ENCODE measurements around the gene EHMT1.

EHMT1 gene

DNA sequence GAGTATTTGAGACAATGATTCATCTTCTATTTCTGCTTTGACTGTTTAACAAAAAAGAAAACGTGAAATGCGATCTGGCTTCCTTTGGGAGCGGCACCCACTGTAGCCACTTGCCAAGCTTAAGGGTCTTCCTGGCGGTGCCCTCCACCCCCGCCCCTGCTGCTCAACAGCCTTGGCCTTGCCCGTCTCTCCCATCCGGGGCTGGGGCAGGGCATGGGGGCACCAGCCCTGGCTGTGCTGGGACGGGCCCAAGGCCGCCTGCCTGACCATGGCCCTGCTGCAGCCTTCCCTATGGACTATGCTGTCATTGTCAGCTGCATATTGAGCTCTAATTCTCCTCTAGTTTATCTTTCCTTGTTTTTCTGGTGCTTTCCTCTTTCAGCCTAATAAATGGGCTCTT, 143.0 kb downstream of the EHMT1 start:
- Histone ChIP-seq H3F3A (ENCODE audit: insufficient read depth) (no peaks in the 10 kb centered on the region), H3K9ac (ENCODE audit: low read length) (no peak overlapping the region), H4K20me1 (ENCODE audit: low read depth, low read length) (no peaks in the 10 kb centered on the region), H3K9me2 (replicated peaks; ENCODE audit: insufficient read depth, low read length) (no peaks in the 10 kb centered on the region), H2AFZ (ENCODE audit: low read depth, low read length, severe bottlenecking) (no peak overlapping the region), H3K27ac (ENCODE audit: low read depth, low read length) (no peak overlapping the region), H3K4me3 (ENCODE audit: insufficient read depth, low read length, poor library complexity, severe bottlenecking) (no peak overlapping the region), H3K4me2 (ENCODE audit: low read depth, low read length, poor library complexity, severe bottlenecking) (no peak overlapping the region), H3K9me3 (ENCODE audit: insufficient read depth, low read length) (no peaks in the 10 kb centered on the region), H3K27me3 (ENCODE audit: low read length) (no peaks in the 10 kb centered on the region), H3K79me2 (ENCODE audit: insufficient read depth, low read length) (no peaks in the 10 kb centered on the region), H3K36me3 (ENCODE audit: low read length) (peaks cover 14% of the 10 kb centered on the region; the same call in 1 of the 2 replicates)
- TF ChIP-seq, protein P1, sequence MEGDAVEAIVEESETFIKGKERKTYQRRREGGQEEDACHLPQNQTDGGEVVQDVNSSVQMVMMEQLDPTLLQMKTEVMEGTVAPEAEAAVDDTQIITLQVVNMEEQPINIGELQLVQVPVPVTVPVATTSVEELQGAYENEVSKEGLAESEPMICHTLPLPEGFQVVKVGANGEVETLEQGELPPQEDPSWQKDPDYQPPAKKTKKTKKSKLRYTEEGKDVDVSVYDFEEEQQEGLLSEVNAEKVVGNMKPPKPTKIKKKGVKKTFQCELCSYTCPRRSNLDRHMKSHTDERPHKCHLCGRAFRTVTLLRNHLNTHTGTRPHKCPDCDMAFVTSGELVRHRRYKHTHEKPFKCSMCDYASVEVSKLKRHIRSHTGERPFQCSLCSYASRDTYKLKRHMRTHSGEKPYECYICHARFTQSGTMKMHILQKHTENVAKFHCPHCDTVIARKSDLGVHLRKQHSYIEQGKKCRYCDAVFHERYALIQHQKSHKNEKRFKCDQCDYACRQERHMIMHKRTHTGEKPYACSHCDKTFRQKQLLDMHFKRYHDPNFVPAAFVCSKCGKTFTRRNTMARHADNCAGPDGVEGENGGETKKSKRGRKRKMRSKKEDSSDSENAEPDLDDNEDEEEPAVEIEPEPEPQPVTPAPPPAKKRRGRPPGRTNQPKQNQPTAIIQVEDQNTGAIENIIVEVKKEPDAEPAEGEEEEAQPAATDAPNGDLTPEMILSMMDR (IDR thresholded peaks at IDR 0.05; ENCODE audit: insufficient read depth, low read length, poor library complexity, severe bottlenecking): no peak
- TF ChIP-seq EZH2phosphoT487 (conservative IDR thresholded peaks at IDR 0.05; ENCODE audit: low read length): no peak

DNA sequence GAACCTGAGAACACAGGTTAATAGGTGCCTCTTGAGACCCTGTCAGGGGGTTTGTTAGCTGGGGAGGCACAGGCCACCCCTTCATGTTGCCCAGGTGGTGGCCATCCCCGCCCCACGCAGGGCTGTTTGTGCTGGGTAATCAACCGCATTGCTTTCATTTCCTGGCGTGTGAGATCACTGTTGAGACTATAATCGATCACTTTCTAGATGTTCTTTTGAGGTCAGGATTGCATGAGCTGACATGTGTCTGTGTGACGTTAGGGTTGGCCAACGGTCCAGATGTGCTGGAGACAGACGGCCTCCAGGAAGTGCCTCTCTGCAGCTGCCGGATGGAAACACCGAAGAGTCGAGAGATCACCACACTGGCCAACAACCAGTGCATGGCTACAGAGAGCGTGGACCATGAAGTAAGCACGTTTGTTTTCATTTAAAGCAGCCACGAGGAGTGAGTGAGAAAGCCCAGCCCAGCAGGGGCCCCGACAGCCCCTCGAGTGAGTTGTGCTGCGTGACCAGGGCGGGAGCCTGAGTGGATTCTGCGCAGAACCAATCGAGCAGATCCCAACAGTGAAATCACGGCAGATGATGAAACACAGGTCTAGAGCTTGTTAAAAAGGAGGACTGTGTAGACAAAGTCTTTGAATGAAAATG, 143.7 kb downstream of the EHMT1 start:
- H3K36me3 ChIP-seq (ENCODE audit: low read length): peaks cover 10% of the 10 kb centered on the region; the same call in 1 of the 2 replicates
- no peak overlapping the region for H3K27ac ChIP-seq (ENCODE audit: low read depth, low read length)
- no peak overlapping the region for H3K4me3 ChIP-seq (ENCODE audit: insufficient read depth, low read length, poor library complexity, severe bottlenecking)

DNA sequence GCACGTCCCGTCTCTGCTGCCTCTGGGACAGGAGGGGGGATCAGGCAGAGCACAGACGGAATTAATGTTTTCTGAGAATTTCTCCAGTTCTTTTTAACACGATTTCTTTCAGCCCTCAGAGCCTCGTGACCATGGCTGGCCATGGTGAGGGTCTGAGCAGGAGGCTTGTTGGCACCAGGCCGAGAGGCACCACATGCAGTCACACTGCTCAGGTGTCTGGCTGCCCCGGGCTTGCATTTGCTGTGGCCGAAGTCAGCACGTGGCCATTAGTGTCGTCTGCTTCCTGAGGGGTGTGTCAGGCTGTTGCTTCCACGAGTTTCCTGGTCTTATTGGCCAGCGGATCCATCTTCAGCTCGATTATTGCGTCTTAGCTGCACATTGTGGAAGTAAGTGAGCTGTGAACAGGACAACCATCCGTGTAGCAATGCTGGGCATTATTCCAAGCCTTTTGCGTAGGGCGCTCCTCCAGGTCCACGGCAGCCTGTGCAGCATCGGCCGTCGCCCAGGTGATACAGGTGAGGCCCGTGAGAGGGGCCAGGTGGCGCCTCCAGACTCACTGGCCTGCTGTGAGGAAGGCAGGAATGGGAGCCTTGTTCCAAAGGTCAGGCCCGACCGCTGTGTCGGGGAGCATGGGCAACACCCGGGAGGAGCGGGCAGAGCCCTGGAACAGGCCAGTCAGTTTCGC, 144.6 kb downstream of the EHMT1 start:
- no peaks in the 10 kb centered on the region for H4K20me1 ChIP-seq (ENCODE audit: low read depth, low read length)

More for the DNA sequence above, 143.7 kb downstream of the EHMT1 start:
- no peaks in the 10 kb centered on the region for H3F3A ChIP-seq (ENCODE audit: insufficient read depth)
- H3K27me3 ChIP-seq (ENCODE audit: low read length): no peaks in the 10 kb centered on the region
- no peaks in the 10 kb centered on the region for H3K9me2 ChIP-seq (replicated peaks; ENCODE audit: insufficient read depth, low read length)
- no peak overlapping the region for H3K4me2 ChIP-seq (ENCODE audit: low read depth, low read length, poor library complexity, severe bottlenecking)
- no peaks in the 10 kb centered on the region for H4K20me1 ChIP-seq (ENCODE audit: low read depth, low read length)
- no peak overlapping the region for H2AFZ ChIP-seq (ENCODE audit: low read depth, low read length, severe bottlenecking)
- no peak overlapping the region for H3K9ac ChIP-seq (ENCODE audit: low read length)
- TF ChIP-seq, protein P1 (IDR thresholded peaks at IDR 0.05; ENCODE audit: insufficient read depth, low read length, poor library complexity, severe bottlenecking): no peak
- TF ChIP-seq EZH2phosphoT487 (conservative IDR thresholded peaks at IDR 0.05; ENCODE audit: low read length): no peak
- no peaks in the 10 kb centered on the region for H3K79me2 ChIP-seq (ENCODE audit: insufficient read depth, low read length)
- H3K9me3 ChIP-seq (ENCODE audit: insufficient read depth, low read length): no peaks in the 10 kb centered on the region

More for the DNA sequence above, 144.6 kb downstream of the EHMT1 start:
- H3K9me2 ChIP-seq (replicated peaks; ENCODE audit: insufficient read depth, low read length): no peaks in the 10 kb centered on the region
- no peak for TF ChIP-seq EZH2phosphoT487 (conservative IDR thresholded peaks at IDR 0.05; ENCODE audit: low read length)
- TF ChIP-seq, protein P1 (IDR thresholded peaks at IDR 0.05; ENCODE audit: insufficient read depth, low read length, poor library complexity, severe bottlenecking): no peak
- no peak overlapping the region for H3K9ac ChIP-seq (ENCODE audit: low read length)
- no peaks in the 10 kb centered on the region for H3K9me3 ChIP-seq (ENCODE audit: insufficient read depth, low read length)
- no peak overlapping the region for H3K4me3 ChIP-seq (ENCODE audit: insufficient read depth, low read length, poor library complexity, severe bottlenecking)
- H3K36me3 ChIP-seq (ENCODE audit: low read length): 0 out of 2 replicates have a peak, but pooled peaks cover 5% of the 10 kb centered on the region
- H3K79me2 ChIP-seq (ENCODE audit: insufficient read depth, low read length): no peaks in the 10 kb centered on the region
- no peak overlapping the region for H3K27ac ChIP-seq (ENCODE audit: low read depth, low read length)
- no peaks in the 10 kb centered on the region for H3K27me3 ChIP-seq (ENCODE audit: low read length)
- no peak overlapping the region for H3K4me2 ChIP-seq (ENCODE audit: low read depth, low read length, poor library complexity, severe bottlenecking)
- no peak overlapping the region for H2AFZ ChIP-seq (ENCODE audit: low read depth, low read length, severe bottlenecking)
- no peaks in the 10 kb centered on the region for H3F3A ChIP-seq (ENCODE audit: insufficient read depth)

Data from SU-DHL-6 (cell line).